GM12878 (cell line): ENCODE measurements around the gene POLE2. TPM values are rescaled to one million over a fixed set of nuclear protein-coding genes. Genes with fewer than 3 reads are reported as not detected.

ENCODE experiments used
- CBFB ChIP-seq: IDR thresholded peaks from 2 replicates; pipeline ENCODE4 v1.6.1; 2016; ENCODE audit warnings: antibody characterized with exemption, low read depth
- EZH2 ChIP-seq: IDR thresholded peaks from 2 replicates; pipeline ENCODE4 v1.6.1; 2012; ENCODE audit warnings: low read depth, mild to moderate bottlenecking, control low read depth, inconsistent platforms, low read length, borderline replicate concordance; ENCODE audit not compliant: control insufficient read depth
- GABPA ChIP-seq: IDR thresholded peaks from 2 replicates; pipeline ENCODE4 v1.6.1; 2014; ENCODE audit warnings: antibody characterized with exemption, low read depth, mild to moderate bottlenecking, inconsistent platforms
- JUND ChIP-seq: IDR thresholded peaks from 2 replicates; pipeline ENCODE4 v1.6.1; 2012; ENCODE audit warnings: low read depth, mild to moderate bottlenecking, low read length, improper control_type of control experiment, moderate library complexity
- LARP7 ChIP-seq: fragments of 450-650 bp; IDR thresholded peaks from 2 replicates; pipeline ENCODE4 v1.6.1; 2017; ENCODE audit warnings: mild to moderate bottlenecking
- NR2C2 ChIP-seq: IDR thresholded peaks from 2 replicates; pipeline ENCODE4 v1.6.1; 2011; ENCODE audit warnings: borderline replicate concordance, low read depth; ENCODE audit not compliant: control insufficient read depth, insufficient read length
- POLR2AphosphoS2 ChIP-seq: IDR thresholded peaks from 2 replicates; pipeline ENCODE4 v1.6.1; 2011; ENCODE audit warnings: low read depth, mild to moderate bottlenecking, low read length, improper control_type of control experiment, moderate library complexity
- POLR2AphosphoS5 ChIP-seq: IDR thresholded peaks from 2 replicates; pipeline ENCODE4 v1.6.1; 2011; ENCODE audit warnings: mild to moderate bottlenecking, low read length, inconsistent platforms
- RB1 ChIP-seq: fragments of 450-650 bp; formaldehyde crosslinking; IDR thresholded peaks from 2 replicates; pipeline ENCODE4 v1.6.1; 2017; ENCODE audit warnings: mild to moderate bottlenecking, borderline replicate concordance
- SMAD5 ChIP-seq: IDR thresholded peaks from 2 replicates; pipeline ENCODE4 v1.6.1; 2016; ENCODE audit warnings: antibody characterized with exemption, low read depth
- SREBF2 ChIP-seq: IDR thresholded peaks from 2 replicates; pipeline ENCODE4 v1.6.1; 2012; ENCODE audit warnings: mild to moderate bottlenecking, low read length
- ZBED1 ChIP-seq: IDR thresholded peaks from 2 replicates; pipeline ENCODE4 v1.6.1; 2016; ENCODE audit warnings: borderline replicate concordance
- ZNF217 ChIP-seq: fragments of 450-650 bp; IDR thresholded peaks from 2 replicates; pipeline ENCODE4 v1.6.1; 2017; ENCODE audit warnings: antibody characterized with exemption, mild to moderate bottlenecking
- polyA plus RNA-seq, 11 experiments: library from polyadenylated mRNA; depleted of rRNA in 4 of 11; unstranded in 6 of 11; stranded (reverse) in 5 of 11; fragments of >200 nt; fragmentation: Nextera tagmentation in 4 of 11; fragmentation: Illumina TruSeq in 1 of 11; extraction: Ambion mirVana in 4 of 11; extraction: Trizol in 1 of 11; gene quantifications; 1 replicate in 1 of 11; 2 replicates in 10 of 11; pipeline versions ENCODE4 v1.2.1 to v1.2.3, GENCODE V29; 2011 to 2016; ENCODE audit warnings: inconsistent platforms in 2 of 11, missing spikeins in 2 of 11, low read depth in 1 of 11
- total RNA-seq, 4 experiments: library from RNA; depleted of rRNA in 3 of 4; stranded (reverse); fragments of >200 nt in 3 of 4; fragmentation: Illumina TruSeq in 1 of 4; extraction: Trizol in 1 of 4; gene quantifications; 2 replicates each; pipeline versions ENCODE4 v1.2.1 to v1.2.3, GENCODE V29; 2013 to 2021
- TF ChIP-seq, protein P1 (sequence below): fragments of 150-350 bp; IDR thresholded peaks from 2 replicates; pipeline ENCODE4 v1.6.1; 2016; ENCODE audit warnings: low read depth, low read length
- TF ChIP-seq, protein P2 (sequence below): fragments of 450-650 bp; IDR thresholded peaks from 2 replicates; pipeline ENCODE4 v1.6.1; 2017; ENCODE audit warnings: mild to moderate bottlenecking, moderate library complexity
- TF ChIP-seq, protein P3 (sequence below): fragments of 450-650 bp; IDR thresholded peaks from 2 replicates; pipeline ENCODE4 v1.6.1; 2017; ENCODE audit warnings: mild to moderate bottlenecking, low read depth, inconsistent platforms; ENCODE audit not compliant: poor library complexity, severe bottlenecking
- TF ChIP-seq, protein P4 (sequence below): fragments of 450-650 bp; IDR thresholded peaks from 2 replicates; pipeline ENCODE4 v1.6.1; 2018; ENCODE audit warnings: borderline replicate concordance, mild to moderate bottlenecking; ENCODE audit not compliant: partially characterized antibody

Gene POLE2
- total and polyA plus RNA-seq, 10 of the 15 experiments (the other 5 are each of a cell fraction or from before 2014, with no cell fraction given): 22.0 to 45.6 (median 38.8) TPM

DNA sequence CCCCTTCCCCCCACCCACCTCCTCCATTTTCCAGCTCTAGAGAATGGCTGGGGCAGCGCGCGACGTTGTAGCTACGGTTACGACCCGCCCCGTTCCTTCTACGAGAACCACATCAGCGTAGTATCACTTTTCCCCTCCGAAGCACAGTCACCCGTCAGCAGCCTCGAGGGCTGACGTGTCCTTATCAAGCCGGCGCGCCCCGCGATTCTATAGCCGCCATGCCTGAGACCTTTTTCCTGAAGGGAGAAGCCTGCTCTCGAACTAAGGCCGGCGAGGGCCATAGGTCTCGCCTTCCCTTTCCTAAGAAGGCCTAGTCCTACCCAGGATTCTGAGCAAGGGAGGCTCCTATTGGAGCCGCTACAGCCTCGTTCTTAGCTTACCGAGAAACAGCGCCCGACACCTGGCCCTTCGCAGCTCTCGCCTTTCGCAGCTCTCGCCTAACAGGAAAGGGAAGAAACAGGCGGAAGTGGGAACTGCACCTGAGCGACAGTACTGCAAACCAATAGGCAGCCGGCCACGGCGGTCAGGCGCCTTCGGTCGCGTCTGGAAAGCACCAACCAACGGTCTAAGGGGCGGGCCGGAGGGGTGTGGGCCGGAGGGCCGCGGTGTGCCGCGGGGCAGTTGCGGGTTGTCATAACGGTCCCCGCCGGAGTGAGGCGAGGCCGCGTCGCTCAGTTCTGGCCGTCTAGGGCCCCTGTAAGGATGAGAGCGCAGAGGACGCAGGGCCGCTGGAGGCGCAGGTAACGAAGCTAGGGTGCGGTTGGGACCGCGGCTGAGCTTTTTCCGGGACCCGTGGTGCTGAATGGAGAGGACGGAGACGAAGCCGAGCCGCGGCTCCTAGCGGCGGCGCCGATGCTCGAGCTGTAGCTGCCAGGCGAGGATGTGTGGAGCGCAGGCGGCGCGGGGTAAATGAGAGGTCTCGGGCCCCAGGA, 67.6 kb downstream of the POLE2 start, which contains the start of the genes MGAT2 and RPL36AL (continued):
- TF ChIP-seq, protein P1, sequence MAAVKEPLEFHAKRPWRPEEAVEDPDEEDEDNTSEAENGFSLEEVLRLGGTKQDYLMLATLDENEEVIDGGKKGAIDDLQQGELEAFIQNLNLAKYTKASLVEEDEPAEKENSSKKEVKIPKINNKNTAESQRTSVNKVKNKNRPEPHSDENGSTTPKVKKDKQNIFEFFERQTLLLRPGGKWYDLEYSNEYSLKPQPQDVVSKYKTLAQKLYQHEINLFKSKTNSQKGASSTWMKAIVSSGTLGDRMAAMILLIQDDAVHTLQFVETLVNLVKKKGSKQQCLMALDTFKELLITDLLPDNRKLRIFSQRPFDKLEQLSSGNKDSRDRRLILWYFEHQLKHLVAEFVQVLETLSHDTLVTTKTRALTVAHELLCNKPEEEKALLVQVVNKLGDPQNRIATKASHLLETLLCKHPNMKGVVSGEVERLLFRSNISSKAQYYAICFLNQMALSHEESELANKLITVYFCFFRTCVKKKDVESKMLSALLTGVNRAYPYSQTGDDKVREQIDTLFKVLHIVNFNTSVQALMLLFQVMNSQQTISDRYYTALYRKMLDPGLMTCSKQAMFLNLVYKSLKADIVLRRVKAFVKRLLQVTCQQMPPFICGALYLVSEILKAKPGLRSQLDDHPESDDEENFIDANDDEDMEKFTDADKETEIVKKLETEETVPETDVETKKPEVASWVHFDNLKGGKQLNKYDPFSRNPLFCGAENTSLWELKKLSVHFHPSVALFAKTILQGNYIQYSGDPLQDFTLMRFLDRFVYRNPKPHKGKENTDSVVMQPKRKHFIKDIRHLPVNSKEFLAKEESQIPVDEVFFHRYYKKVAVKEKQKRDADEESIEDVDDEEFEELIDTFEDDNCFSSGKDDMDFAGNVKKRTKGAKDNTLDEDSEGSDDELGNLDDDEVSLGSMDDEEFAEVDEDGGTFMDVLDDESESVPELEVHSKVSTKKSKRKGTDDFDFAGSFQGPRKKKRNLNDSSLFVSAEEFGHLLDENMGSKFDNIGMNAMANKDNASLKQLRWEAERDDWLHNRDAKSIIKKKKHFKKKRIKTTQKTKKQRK: no peak
- TF ChIP-seq NR2C2 (no peak), SREBF2 (0 out of 2 replicates have a peak, but pooled peaks have one; percentile 42), RB1 (peak; percentile 42), POLR2AphosphoS2 (peak; percentile 94), JUND (no peak), SMAD5 (peak; percentile 95), ZNF217 (no peak), EZH2 (no peak), CBFB (no peak; the same call in none of the 2 replicates), LARP7 (peak; percentile 69), ZBED1 (no peak), POLR2AphosphoS5 (peak; percentile 99), GABPA (peak; percentile 90)
- TF ChIP-seq, protein P2, sequence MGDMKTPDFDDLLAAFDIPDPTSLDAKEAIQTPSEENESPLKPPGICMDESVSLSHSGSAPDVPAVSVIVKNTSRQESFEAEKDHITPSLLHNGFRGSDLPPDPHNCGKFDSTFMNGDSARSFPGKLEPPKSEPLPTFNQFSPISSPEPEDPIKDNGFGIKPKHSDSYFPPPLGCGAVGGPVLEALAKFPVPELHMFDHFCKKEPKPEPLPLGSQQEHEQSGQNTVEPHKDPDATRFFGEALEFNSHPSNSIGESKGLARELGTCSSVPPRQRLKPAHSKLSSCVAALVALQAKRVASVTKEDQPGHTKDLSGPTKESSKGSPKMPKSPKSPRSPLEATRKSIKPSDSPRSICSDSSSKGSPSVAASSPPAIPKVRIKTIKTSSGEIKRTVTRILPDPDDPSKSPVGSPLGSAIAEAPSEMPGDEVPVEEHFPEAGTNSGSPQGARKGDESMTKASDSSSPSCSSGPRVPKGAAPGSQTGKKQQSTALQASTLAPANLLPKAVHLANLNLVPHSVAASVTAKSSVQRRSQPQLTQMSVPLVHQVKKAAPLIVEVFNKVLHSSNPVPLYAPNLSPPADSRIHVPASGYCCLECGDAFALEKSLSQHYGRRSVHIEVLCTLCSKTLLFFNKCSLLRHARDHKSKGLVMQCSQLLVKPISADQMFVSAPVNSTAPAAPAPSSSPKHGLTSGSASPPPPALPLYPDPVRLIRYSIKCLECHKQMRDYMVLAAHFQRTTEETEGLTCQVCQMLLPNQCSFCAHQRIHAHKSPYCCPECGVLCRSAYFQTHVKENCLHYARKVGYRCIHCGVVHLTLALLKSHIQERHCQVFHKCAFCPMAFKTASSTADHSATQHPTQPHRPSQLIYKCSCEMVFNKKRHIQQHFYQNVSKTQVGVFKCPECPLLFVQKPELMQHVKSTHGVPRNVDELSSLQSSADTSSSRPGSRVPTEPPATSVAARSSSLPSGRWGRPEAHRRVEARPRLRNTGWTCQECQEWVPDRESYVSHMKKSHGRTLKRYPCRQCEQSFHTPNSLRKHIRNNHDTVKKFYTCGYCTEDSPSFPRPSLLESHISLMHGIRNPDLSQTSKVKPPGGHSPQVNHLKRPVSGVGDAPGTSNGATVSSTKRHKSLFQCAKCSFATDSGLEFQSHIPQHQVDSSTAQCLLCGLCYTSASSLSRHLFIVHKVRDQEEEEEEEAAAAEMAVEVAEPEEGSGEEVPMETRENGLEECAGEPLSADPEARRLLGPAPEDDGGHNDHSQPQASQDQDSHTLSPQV: no peak
- TF ChIP-seq, protein P3, sequence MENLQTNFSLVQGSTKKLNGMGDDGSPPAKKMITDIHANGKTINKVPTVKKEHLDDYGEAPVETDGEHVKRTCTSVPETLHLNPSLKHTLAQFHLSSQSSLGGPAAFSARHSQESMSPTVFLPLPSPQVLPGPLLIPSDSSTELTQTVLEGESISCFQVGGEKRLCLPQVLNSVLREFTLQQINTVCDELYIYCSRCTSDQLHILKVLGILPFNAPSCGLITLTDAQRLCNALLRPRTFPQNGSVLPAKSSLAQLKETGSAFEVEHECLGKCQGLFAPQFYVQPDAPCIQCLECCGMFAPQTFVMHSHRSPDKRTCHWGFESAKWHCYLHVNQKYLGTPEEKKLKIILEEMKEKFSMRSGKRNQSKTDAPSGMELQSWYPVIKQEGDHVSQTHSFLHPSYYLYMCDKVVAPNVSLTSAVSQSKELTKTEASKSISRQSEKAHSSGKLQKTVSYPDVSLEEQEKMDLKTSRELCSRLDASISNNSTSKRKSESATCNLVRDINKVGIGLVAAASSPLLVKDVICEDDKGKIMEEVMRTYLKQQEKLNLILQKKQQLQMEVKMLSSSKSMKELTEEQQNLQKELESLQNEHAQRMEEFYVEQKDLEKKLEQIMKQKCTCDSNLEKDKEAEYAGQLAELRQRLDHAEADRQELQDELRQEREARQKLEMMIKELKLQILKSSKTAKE: no peak
- TF ChIP-seq, protein P4, sequence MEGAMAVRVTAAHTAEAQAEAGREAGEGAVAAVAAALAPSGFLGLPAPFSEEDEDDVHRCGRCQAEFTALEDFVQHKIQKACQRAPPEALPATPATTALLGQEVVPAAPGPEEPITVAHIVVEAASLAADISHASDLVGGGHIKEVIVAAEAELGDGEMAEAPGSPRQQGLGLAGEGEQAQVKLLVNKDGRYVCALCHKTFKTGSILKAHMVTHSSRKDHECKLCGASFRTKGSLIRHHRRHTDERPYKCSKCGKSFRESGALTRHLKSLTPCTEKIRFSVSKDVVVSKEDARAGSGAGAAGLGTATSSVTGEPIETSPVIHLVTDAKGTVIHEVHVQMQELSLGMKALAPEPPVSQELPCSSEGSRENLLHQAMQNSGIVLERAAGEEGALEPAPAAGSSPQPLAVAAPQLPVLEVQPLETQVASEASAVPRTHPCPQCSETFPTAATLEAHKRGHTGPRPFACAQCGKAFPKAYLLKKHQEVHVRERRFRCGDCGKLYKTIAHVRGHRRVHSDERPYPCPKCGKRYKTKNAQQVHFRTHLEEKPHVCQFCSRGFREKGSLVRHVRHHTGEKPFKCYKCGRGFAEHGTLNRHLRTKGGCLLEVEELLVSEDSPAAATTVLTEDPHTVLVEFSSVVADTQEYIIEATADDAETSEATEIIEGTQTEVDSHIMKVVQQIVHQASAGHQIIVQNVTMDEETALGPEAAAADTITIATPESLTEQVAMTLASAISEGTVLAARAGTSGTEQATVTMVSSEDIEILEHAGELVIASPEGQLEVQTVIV: peak; percentile 85
